H9 (cell line): Measurements from ENCODE around the gene KAZN. TPM values are rescaled to one million over a fixed set of nuclear protein-coding genes. Genes with fewer than 3 reads are reported as not detected.

Source experiments
- DNase-seq: peaks from one replicate; pipeline ENCODE4 v3.0.0-alpha.2; 2017
- H2AFZ ChIP-seq: one replicate; pipeline ENCODE4 v1.6.1; 2013; ENCODE audit warnings: mild to moderate bottlenecking, low read length, control low read depth, moderate library complexity
- H2AK5ac ChIP-seq: 2 replicates; pipeline ENCODE4 v1.6.1; 2013; ENCODE audit warnings: low read length, control low read depth, mixed read lengths; ENCODE audit not compliant: insufficient read length
- H2BK120ac ChIP-seq: one replicate; pipeline ENCODE4 v1.6.1; 2013; ENCODE audit warnings: low read depth, mild to moderate bottlenecking, low read length, control low read depth, inconsistent platforms; ENCODE audit not compliant: poor library complexity, severe bottlenecking
- H2BK12ac ChIP-seq: 2 replicates; pipeline ENCODE4 v1.6.1; 2013; ENCODE audit warnings: low read length, control low read depth, mixed read lengths, low read depth; ENCODE audit not compliant: insufficient read length
- H2BK15ac ChIP-seq: 2 replicates; pipeline ENCODE4 v1.6.1; 2013; ENCODE audit warnings: low read depth, low read length, control low read depth
- H2BK20ac ChIP-seq: one replicate; pipeline ENCODE4 v1.6.1; 2013; ENCODE audit warnings: low read depth, mild to moderate bottlenecking, low read length, control low read depth, inconsistent platforms; ENCODE audit not compliant: poor library complexity, severe bottlenecking
- H2BK5ac ChIP-seq: 2 replicates; pipeline ENCODE4 v1.6.1; 2013; ENCODE audit warnings: low read length, control low read depth, mixed read lengths; ENCODE audit not compliant: insufficient read length
- H3K14ac ChIP-seq: 2 replicates; pipeline ENCODE4 v1.6.1; 2013; ENCODE audit warnings: low read length, control low read depth; ENCODE audit not compliant: insufficient read depth
- H3K18ac ChIP-seq: 2 replicates; pipeline ENCODE4 v1.6.1; 2013; ENCODE audit warnings: low read depth, mild to moderate bottlenecking, mixed read lengths, low read length, control low read depth; ENCODE audit not compliant: insufficient read length
- H3K23ac ChIP-seq: 2 replicates; pipeline ENCODE4 v1.6.1; 2013; ENCODE audit warnings: low read length, control low read depth, mixed read lengths, low read depth; ENCODE audit not compliant: insufficient read length
- H3K23me2 ChIP-seq: 2 replicates; pipeline ENCODE4 v1.6.1; 2013; ENCODE audit warnings: low read depth, mild to moderate bottlenecking, mixed read lengths, low read length, control low read depth; ENCODE audit not compliant: insufficient read length, poor library complexity, severe bottlenecking
- H3K27ac ChIP-seq: 2 replicates; pipeline ENCODE4 v1.5.1; 2013; ENCODE audit warnings: low read length, control low read depth, mixed read lengths, low read depth; ENCODE audit not compliant: insufficient read length
- H3K27me3 ChIP-seq: 2 replicates; pipeline ENCODE4 v1.6.1; 2013; ENCODE audit warnings: low read length, control low read depth, inconsistent platforms; ENCODE audit not compliant: insufficient read depth
- H3K4ac ChIP-seq: 2 replicates; pipeline ENCODE4 v1.6.1; 2013; ENCODE audit warnings: low read depth, mild to moderate bottlenecking, control low read depth, inconsistent platforms, low read length, moderate library complexity
- H3K4me1 ChIP-seq: 2 replicates; pipeline ENCODE4 v1.6.1; 2013; ENCODE audit warnings: low read length, control low read depth, inconsistent platforms; ENCODE audit not compliant: insufficient read depth
- H3K4me2 ChIP-seq: 2 replicates; pipeline ENCODE4 v1.6.1; 2013; ENCODE audit warnings: low read length, control low read depth, mixed read lengths; ENCODE audit not compliant: insufficient read length, insufficient read depth
- H3K56ac ChIP-seq: 2 replicates; pipeline ENCODE4 v1.6.1; 2013; ENCODE audit warnings: low read depth, mild to moderate bottlenecking, mixed read lengths, low read length, control low read depth; ENCODE audit not compliant: insufficient read length
- H3K79me1 ChIP-seq: 2 replicates; pipeline ENCODE4 v1.6.1; 2013; ENCODE audit warnings: low read depth, mild to moderate bottlenecking, moderate library complexity, low read length, control low read depth, inconsistent platforms; ENCODE audit not compliant: insufficient read depth, poor library complexity, severe bottlenecking
- H3K79me2 ChIP-seq: 2 replicates; pipeline ENCODE4 v1.6.1; 2013; ENCODE audit warnings: low read length, control low read depth, inconsistent platforms; ENCODE audit not compliant: insufficient read depth
- H3K9ac ChIP-seq: 2 replicates; pipeline ENCODE4 v1.6.1; 2013; ENCODE audit warnings: low read length, control low read depth, mixed read lengths; ENCODE audit not compliant: insufficient read length; ENCODE audit errors: extremely low read depth
- H3K9me3 ChIP-seq: one replicate; pipeline ENCODE4 v1.6.1; 2013; ENCODE audit warnings: low read depth, low read length, inconsistent platforms; ENCODE audit not compliant: control insufficient read depth
- H3T11ph ChIP-seq: one replicate; pipeline ENCODE4 v1.6.1; 2013; ENCODE audit warnings: mild to moderate bottlenecking, low read length, control low read depth, inconsistent platforms
- H4K20me1 ChIP-seq: one replicate; pipeline ENCODE4 v1.6.1; 2013; ENCODE audit not compliant: control insufficient read depth, insufficient read length, insufficient read depth
- H4K5ac ChIP-seq: 2 replicates; pipeline ENCODE4 v1.6.1; 2013; ENCODE audit warnings: low read depth, mild to moderate bottlenecking, mixed read lengths, low read length, control low read depth; ENCODE audit not compliant: insufficient read length
- H4K8ac ChIP-seq: replicated peaks from 2 replicates; pipeline ENCODE4 v1.6.1; 2013; ENCODE audit warnings: low read length, control low read depth, mixed read lengths, low read depth; ENCODE audit not compliant: insufficient read length
- H4K91ac ChIP-seq: 2 replicates; pipeline ENCODE4 v1.6.1; 2013; ENCODE audit warnings: low read depth, mild to moderate bottlenecking, moderate library complexity, mixed read lengths, low read length, control low read depth; ENCODE audit not compliant: insufficient read length
- H3K27ac Mint-ChIP-seq, 3 experiments: 2 replicates in 2 of 3; 3 replicates in 1 of 3; pipeline ENCODE4 v1.8.0; 2020 to 2021; ENCODE audit warnings: mixed read lengths in 3 of 3, mild to moderate bottlenecking in 1 of 3, moderate library complexity in 1 of 3
- H3K27me3 Mint-ChIP-seq: 2 replicates; pipeline ENCODE4 v1.8.0; 2021; ENCODE audit warnings: low read depth, mild to moderate bottlenecking, moderate library complexity, mixed read lengths
- H3K36me3 Mint-ChIP-seq, 3 experiments: 2 replicates in 2 of 3; 3 replicates in 1 of 3; pipeline ENCODE4 v1.8.0; 2020 to 2021; ENCODE audit warnings: low read depth in 3 of 3, mixed read lengths in 3 of 3; ENCODE audit not compliant: insufficient read depth in 1 of 3
- H3K4me1 Mint-ChIP-seq, 2 experiments: 2 replicates each; pipeline ENCODE4 v1.8.0; 2020; ENCODE audit warnings: mixed read lengths in 2 of 2
- H3K4me3 Mint-ChIP-seq, 2 experiments: 2 replicates in 1 of 2; 3 replicates in 1 of 2; pipeline ENCODE4 v1.8.0; 2020 to 2021; ENCODE audit warnings: mild to moderate bottlenecking in 2 of 2, mixed read lengths in 2 of 2, moderate library complexity in 1 of 2
- H3K9me3 Mint-ChIP-seq, 2 experiments: 2 replicates in 1 of 2; 3 replicates in 1 of 2; pipeline ENCODE4 v1.8.0; 2020; ENCODE audit warnings: mild to moderate bottlenecking in 2 of 2, mixed read lengths in 2 of 2, moderate library complexity in 1 of 2
- CTCF ChIP-seq: fragments of 200-600 bp; sonication (generic); conservative IDR thresholded peaks from 3 replicates; pipeline ENCODE4 v1.8.0; 2021; ENCODE audit warnings: antibody characterized with exemption, mild to moderate bottlenecking
- WGBS: extraction: QIAGEN DNeasy Blood & Tissue Kit; methylation state at CpG from one replicate; pipeline ENCODE4 v1.1.7; 2013; ENCODE audit warnings: missing lambda C conversion rate, low lambda C conversion rate, mixed read lengths; ENCODE audit not compliant: insufficient read length; ENCODE audit errors: extremely low coverage; 5-methylcytosine and 5-hydroxymethylcytosine counted together
- total RNA-seq: library from RNA; stranded (reverse); gene quantifications from 2 replicates; pipeline ENCODE4 v1.2.1, GENCODE V29; 2021

The KAZN gene
- total RNA-seq, 1 experiment from 2014 or later, result 7.6 TPM

DNA sequence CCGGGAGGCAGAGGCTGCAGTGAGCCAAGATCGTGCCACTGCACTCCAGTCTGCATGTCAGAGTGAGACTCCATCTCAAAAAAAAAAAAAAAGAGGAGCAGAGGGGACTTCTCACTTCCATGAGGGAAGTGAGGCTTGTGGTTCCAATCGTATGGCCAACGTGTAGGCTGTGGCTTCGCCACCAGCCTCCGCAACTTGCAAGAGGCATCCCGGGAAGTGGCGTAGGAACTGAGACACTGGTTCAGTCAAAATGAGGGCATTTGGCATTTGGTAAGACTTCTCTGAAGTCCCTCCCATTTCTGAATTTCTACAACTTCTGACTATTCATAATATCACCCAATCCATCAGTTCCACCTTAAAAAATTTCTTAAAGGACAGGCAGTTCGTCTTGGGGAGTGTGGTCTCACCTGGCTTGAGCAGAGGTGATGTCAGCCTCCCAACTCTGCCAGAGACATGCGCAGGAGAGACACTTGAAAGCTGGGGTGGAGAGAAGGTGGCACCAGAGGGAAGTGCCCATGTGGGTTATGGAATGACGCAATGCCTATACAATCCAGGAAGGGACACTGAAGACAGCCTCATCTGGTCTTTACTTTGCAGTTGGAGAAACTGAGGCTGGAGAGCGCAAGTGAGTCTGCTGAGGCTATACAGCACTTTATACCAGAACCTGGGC, 17.2 kb downstream of the KAZN start:
- no peak overlapping the region for H3K4me3 Mint-ChIP-seq

More for the DNA sequence above, 17.2 kb downstream of the KAZN start:
- Histone ChIP-seq H3K4ac (no peak overlapping the region), H3K9me3 (no peaks in the 10 kb centered on the region), H3K14ac (no peak overlapping the region), H3K27ac (no peak overlapping the region), H4K5ac (no peak overlapping the region), H2BK15ac (no peak overlapping the region), H3K79me1 (no peaks in the 10 kb centered on the region), H3K4me1 (no peaks in the 10 kb centered on the region), H4K8ac (no peak overlapping the region), H3T11ph (no peak overlapping the region), H3K4me2 (no peak overlapping the region), H2AK5ac (no peak overlapping the region), H3K23me2 (no peaks in the 10 kb centered on the region), H2BK20ac (no peak overlapping the region), H3K56ac (no peak overlapping the region), H3K79me2 (no peaks in the 10 kb centered on the region), H3K27me3 (no peaks in the 10 kb centered on the region), H2AFZ (no peak overlapping the region), H3K23ac (no peak overlapping the region), H3K18ac (no peak overlapping the region), H4K91ac (no peak overlapping the region), H2BK12ac (no peak overlapping the region), H3K9ac (no peak overlapping the region), H2BK120ac (no peak overlapping the region), H2BK5ac (no peak overlapping the region), H4K20me1 (no peaks in the 10 kb centered on the region)
- no peak for DNase-seq
- H3K4me1 Mint-ChIP-seq, result peaks cover 9 to 14% of the 10 kb centered on the region in 2 experiments
- TF ChIP-seq CTCF, result no peak
- no peaks in the 10 kb centered on the region for H3K27me3 Mint-ChIP-seq
- H3K27ac Mint-ChIP-seq, result no peak overlapping the region
- no peaks in the 10 kb centered on the region for H3K9me3 Mint-ChIP-seq
- WGBS, result no CpG with 5 or more reads among the region's 12 CpGs
- peaks cover 0 to 8% (median 4%) of the 10 kb centered on the region in 3 experiments; a peak in 3 of 7 replicates for H3K36me3 Mint-ChIP-seq
